DMS53 treated with DMSO at 0.1 percent for 48 hours (cell line): Measurements from ENCODE around the gene SAMD10.
"Not testable (repeated sequence)": the region's sequence is repeated elsewhere in the genome, so short reads cannot be mapped to it uniquely, and the experiment has no call there.

Experiments used
- DNase-seq: peaks from one replicate; lab custom pipeline; 2025; ENCODE audit not compliant: unreplicated experiment; lab: John Stamatoyannopoulos, UW

SAMD10 gene

DNA sequence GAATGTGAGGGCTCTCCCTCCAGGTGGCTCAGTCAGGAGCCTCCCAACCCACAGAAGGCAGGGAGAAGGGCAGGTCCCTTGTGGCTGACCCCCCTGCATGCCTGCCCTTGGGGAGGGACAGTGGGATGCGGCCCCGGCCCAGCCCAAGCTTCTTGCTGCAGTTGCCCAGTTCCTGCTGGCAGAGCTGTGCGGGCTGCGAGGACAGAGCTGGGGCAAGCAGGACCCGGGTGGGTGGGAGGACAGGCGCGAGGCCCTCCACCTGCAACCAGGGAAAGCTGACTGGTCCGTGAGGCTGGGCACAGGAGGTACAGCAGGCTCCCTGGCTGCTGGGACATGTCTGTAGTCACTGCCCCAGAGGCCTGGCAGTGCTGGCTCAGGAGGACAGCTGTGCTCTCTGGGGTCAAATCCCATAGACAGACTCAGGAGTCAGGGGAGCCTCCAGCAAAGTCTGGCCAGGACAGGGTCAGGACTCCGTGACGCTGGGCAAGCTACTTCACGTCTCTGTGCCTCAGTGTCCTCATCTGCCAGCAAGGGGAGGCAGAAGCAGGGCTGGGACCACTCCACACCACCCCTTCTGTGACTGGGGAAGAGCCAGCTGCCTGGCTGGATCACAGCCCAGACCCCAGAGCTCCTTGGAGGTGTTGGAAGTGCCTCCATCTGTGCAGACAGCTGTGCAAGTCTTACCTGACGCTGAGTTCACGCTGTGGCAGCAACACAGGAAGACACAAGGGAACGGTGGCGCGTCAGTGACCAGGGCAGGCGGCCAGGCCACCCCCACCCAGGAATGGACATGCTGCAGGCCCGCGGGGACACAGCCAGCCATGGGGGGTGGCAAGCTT is 36.3 kb downstream of the SAMD10 start:
- DNase-seq, result no peak

GRCh38 chr20:63942250-63942951 is 37.0 kb downstream of the SAMD10 start:
- DNase-seq, result no peak

DNA sequence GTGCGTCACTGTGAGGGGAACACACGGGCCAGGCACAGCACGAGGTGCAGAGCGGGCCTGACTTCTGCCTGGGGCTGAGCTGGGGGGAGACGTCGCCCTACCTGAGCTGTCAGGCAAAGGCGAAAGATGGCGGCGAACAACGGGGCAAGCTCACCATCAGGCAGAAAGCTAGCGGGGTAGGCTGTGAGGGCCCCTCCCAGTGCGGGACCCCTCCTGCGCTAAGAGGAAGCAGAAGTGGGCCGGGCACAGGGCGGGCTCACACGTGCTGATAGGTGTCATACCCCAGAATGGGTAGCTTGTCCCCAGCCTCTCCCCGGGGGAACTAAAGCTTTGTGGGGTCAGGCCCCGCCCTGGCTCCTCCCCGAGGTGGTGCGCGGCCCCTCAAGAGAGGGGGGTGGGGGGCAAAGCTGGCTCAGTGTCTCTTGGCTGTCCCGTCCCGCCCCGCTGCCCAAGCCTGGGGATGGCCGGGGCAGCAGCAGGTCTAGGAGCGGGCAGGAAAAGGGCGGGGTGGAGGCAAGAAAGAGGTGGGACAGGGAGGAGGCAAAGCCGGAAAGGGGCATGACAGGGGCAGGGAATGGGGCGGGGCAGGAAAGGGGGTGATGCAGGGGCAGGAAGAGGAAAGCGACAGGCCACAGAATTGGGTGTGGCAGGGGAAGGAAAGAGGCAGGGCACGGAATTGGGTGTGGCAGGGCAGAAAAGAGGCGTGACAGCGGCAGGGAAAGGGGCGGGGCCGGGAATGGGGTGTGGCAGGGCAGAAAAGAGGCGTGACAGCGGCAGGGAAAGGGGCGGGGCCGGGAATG is 38.0 kb downstream of the SAMD10 start:
- no peak for DNase-seq

DNA sequence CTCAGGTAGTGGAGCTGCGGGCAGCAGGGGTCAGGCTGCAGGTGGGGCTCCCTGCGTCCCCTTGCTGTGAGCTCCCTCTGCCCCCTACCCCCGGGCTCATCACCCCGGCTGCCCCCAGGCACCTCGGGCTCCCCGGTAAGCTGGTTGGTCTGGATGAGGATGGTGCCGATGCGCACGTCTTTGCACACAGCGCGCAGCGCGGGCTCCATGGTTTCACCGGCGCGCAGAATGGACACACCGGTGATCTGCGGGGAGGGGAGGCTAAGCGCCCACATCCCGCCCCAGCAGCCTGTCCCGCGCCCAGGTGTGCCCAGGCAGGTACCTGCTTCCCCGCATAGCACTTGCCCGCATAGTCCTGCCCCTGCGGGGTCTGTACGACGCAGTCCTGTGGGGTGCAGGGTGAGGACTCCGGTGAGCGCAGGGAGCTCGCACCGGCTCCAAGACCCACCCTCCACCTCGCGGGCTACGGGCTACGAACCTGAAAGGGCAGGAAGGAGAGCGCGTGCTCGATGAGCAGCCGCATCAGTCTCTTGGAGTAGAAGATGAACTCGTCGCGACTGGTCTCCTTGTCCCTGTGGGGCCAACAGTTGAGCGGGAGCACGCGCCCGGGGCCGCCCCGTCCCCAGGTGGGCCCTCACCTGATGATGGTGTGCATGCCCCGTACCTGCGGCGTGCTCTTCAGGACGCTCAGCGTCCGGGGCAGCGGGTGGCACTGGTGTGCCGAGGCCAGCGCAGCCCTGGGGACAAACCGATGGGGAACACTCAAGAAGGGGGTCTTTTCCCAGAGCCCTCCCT is 38.8 kb downstream of the SAMD10 start:
- no peak for DNase-seq

GRCh38 chr20:63940071-63940471 is 39.4 kb downstream of the SAMD10 start:
- DNase-seq, result no peak

DNA sequence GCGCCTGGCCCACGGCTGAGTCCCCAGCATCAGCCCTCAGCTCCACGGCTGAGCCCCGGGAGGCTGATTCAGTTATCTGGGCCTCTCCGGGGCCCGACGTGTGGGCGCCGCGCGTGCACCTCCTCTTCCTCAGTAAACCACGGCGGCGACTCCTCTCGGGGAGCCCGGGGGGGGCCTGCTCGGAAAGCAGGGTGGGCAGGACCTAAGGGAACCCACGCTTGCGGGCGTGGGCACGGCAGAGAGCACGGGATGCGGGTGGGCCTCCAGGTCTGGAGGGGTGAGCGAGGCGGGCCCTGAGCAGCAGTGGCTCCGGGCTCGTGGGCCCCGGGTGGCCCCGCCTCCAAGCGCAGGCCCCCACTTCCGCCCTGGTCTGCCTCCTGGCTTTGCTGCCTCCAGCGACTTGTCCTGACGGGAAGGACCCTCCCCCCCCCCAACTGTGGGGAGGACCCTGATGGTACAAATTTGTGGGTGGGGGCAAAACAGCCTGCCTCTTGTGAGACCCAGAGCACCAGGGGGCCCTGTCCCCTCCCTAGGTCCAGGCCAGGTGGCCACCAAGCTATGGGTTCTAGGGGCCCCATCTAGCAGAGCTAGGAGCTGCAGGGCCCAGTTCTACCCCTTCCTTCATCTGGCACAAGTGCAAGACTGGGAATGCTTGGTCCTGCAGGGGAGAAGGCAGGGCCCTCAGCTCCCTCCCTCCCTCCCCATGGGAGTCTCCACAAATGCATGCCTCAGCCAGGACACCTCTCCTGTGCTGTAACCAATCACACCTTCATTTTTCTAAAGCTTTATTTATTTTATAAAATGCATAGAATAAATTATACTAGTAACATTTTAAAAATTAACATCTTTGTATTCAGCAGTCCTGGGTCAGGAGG is 40.1 kb downstream of the SAMD10 start:
- no peak for DNase-seq

DNA sequence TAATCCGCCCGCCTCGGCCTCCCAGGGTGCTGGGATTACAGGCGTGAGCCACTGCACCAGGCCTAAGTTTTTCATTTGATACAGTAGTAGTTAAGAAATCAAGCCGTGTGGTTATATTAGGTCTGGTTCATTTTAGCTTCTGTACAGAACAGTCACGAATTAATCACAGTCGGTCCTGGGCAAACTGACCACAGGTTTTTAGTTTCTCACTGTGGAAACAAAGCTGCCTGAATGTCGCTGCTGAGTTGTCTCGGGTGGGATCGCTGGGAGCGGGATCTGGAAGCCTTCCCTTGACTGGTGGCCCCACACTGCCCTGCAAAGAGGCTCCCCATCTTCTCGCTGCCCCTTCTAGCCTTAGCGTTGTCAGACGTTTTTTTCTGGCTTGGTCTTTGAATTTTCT is 41.8 kb downstream of the SAMD10 start:
- DNase-seq, result no peak

DNA sequence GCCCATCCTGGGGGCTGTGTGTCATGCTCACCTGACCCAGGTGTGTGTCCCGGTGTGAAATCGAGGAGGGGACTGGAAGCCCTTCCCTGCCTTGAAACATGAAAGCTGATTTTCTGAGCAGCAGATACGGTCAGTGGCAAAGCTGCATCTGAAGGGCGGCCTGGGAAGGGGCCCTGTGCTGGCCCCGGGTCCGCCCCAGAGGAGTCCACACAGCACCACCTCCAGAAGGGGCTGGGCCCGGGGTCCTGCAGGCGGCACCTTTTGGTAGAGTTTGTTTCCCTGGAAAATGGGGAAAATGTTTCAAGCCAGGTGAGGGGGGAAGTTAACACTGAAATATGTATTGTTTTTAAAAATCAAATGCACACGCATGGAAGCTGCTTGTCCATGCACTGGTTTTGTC is 44.0 kb downstream of the SAMD10 start:
- no peak for DNase-seq

GRCh38 chr20:63934271-63935068 is 45.0 kb downstream of the SAMD10 start:
- DNase-seq, result no peak

DNA sequence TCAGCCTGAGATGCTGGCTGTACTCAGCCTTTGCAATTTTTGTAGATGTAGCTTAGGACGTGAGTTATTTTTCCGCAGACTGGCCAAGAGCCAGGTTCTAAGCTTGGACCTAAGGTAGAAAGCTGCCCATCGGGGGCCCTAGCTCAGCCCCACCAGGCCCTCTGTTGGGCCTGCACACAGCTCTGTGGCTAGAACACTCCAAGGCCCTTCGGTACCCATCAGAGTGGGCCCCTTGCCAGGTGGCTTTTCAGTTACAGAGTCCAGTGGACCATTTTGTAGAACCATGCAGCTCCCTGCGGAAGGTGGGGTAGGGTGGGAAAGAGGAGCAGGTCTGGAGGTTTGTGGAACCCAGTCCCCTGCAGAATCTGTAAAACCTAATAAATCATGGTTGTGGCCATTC is 45.8 kb downstream of the SAMD10 start:
- no peak for DNase-seq

GRCh38 chr20:63932606-63933160 is 46.8 kb downstream of the SAMD10 start:
- no peak for DNase-seq

- no peak for DNase-seq
Observed at GRCh38 chr20:63931735-63932134, 47.7 kb downstream of the SAMD10 start.

DNA sequence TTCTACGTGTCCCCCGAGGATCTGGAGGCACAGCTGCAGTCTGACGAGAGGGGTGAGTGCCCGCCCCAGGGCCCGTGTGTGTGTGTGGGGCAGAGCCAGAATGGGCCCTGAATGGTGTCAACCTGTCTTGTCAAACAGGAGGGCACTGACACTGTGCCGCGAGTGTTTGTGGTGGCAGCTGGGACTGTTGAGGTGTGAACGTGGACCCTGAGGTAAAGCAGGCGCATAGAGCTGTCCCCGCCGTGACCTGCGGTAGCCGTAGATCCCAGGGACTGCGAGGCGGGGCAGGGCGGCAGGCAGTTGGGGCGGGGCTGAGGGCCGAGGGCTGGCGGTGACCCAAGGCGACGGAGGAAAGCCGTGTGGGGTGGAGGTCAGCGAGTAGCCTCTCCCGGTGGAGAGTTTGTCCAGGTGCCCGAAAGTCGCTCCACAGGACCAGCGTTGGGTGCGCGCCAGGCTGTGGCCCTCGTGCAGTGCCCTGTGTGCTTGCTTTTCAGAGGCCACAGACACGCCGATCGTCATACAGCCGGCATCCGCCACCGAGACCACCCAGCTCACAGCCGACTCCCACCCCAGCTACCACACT is 48.4 kb downstream of the SAMD10 start:
- DNase-seq, result no peak

DNA sequence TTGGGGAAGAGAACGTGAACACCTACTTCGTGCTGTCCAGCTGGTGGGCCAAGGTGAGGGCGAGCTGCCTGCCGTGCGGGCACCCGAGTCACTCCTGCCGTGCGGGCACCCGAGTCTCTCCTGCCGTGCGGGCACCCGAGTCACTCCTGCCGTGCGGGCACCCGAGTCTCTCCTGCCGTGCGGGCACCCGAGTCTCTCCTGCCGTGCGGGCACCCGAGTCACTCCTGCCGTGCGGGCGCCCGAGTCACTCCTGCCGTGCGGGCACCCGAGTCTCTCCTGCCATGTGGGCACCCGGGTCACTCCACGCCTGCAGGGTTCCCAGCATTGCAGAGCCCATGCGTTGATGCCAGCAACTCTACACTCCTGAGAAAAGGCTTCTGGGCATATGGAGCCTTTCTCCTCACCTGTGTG is 50.0 kb downstream of the SAMD10 start:
- DNase-seq, result not testable (repeated sequence)

DNA sequence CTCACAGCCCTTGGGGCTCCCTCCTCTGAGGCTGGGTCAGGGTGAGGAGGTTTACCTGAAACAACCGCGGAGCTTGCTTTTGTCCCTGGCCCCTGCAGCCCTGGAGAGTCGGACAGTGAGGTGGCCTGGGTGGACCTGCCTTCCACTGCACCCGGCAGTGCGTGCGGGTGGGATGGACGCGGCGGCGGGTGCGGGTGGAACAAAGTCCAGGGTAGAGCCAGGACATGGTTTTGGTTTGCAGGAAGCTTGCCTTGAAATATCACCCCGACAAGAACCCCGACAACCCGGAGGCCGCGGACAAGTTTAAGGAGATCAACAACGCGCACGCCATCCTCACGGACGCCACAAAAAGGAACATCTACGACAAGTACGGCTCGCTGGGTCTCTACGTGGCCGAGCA is 50.4 kb downstream of the SAMD10 start:
- DNase-seq, result no peak

GRCh38 chr20:63926298-63926697 is 53.1 kb downstream of the SAMD10 start:
- no peak for DNase-seq

DNA sequence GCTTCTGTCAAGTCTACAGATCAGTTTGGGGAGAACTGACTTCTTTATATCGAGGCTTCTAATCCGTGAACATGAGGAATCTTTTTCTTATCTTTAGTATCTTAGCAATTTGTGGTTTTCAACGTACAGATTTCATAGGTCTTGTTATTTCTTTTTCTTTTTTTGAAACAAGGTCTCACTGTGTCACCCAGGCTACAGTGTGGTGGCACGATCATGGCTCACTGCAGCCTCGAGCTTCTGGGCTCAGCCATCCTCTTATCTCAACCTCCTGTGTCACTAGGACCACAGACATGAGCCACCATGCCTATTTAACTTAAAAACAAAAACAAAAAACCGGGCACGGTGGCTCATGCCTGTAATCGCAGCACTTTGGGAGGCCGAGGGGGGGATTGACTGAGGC is 55.2 kb downstream of the SAMD10 start:
- no peak for DNase-seq
